Fibroblast of lung (primary cell): Measurements from ENCODE around the gene ZNF148. TPM values are rescaled to one million over a fixed set of nuclear protein-coding genes. Genes with fewer than 3 reads are reported as not detected.

Experiments used
- DNase-seq, 2 donors: peaks; one replicate each; pipeline versions ENCODE4 v3.0.0 to v3.0.0-alpha.2; 2010; ENCODE audit warnings: low read depth in 2 of 2
- H2AFZ ChIP-seq: 2 replicates; pipeline ENCODE4 v1.5.1; 2012; ENCODE audit warnings: low read length, control low read depth, inconsistent platforms
- H3K27ac ChIP-seq: 2 replicates; pipeline ENCODE4 v1.5.1; 2011; ENCODE audit warnings: low read length, control low read depth; ENCODE audit not compliant: insufficient read depth
- H3K27me3 ChIP-seq: 2 replicates; pipeline ENCODE4 v1.5.1; 2011; ENCODE audit warnings: mild to moderate bottlenecking, low read length; ENCODE audit not compliant: control insufficient read depth, insufficient read depth
- H3K36me3 ChIP-seq: 2 replicates; pipeline ENCODE4 v1.5.1; 2011; ENCODE audit warnings: low read length; ENCODE audit not compliant: control insufficient read depth, insufficient read depth
- H3K4me1 ChIP-seq: 2 replicates; pipeline ENCODE4 v1.5.1; 2011; ENCODE audit warnings: low read length; ENCODE audit not compliant: control insufficient read depth, insufficient read depth; ENCODE audit errors: extremely low read depth
- H3K4me2 ChIP-seq: 2 replicates; pipeline ENCODE4 v1.5.1; 2011; ENCODE audit warnings: low read length, control low read depth; ENCODE audit not compliant: insufficient read depth; ENCODE audit errors: extremely low read depth
- H3K4me3 ChIP-seq, 4 experiments: fragments of 200-600 bp in 1 of 4; sonication (generic) in 1 of 4; replicated peaks in 1 of 4; 2 replicates each; pipeline ENCODE4 v1.5.1; 2011 to 2016; ENCODE audit warnings: low read length in 4 of 4, low read depth in 3 of 4, mild to moderate bottlenecking in 3 of 4, control low read depth in 2 of 4, inconsistent platforms in 1 of 4, mixed read lengths in 1 of 4; ENCODE audit not compliant: insufficient read depth in 1 of 4; ENCODE audit errors: control extremely low read depth in 1 of 4
- H3K79me2 ChIP-seq: 2 replicates; pipeline ENCODE4 v1.5.1; 2012; ENCODE audit warnings: mild to moderate bottlenecking, low read length, inconsistent platforms; ENCODE audit not compliant: control insufficient read depth, insufficient read depth
- H3K9ac ChIP-seq: 2 replicates; pipeline ENCODE4 v1.5.1; 2011; ENCODE audit warnings: mild to moderate bottlenecking, low read length, control low read depth; ENCODE audit not compliant: insufficient read depth
- H3K9me3 ChIP-seq: 2 replicates; pipeline ENCODE4 v1.5.1; 2012; ENCODE audit warnings: low read depth, low read length; ENCODE audit not compliant: control insufficient read depth, insufficient read depth
- H4K20me1 ChIP-seq: 2 replicates; pipeline ENCODE4 v1.5.1; 2011; ENCODE audit warnings: low read length; ENCODE audit not compliant: control insufficient read depth, insufficient read depth; ENCODE audit errors: extremely low read depth
- CTCF ChIP-seq, 2 donors: IDR thresholded peaks in 1 of 2; conservative IDR thresholded peaks in 1 of 2; 1 replicate in 1 of 2; 2 replicates in 1 of 2; pipeline ENCODE4 v1.5.1; 2011 to 2012; ENCODE audit warnings: low read length in 2 of 2, control low read depth in 1 of 2, inconsistent platforms in 1 of 2, low read depth in 1 of 2, mild to moderate bottlenecking in 1 of 2
- EZH2 ChIP-seq: IDR thresholded peaks from 2 replicates; pipeline ENCODE4 v1.5.1; 2012; ENCODE audit warnings: low read length, control low read depth, mild to moderate bottlenecking; ENCODE audit errors: missing control alignments
- polyA plus RNA-seq, 2 donors: library from polyadenylated mRNA; depleted of rRNA in 1 of 2; stranded (reverse) in 1 of 2; unstranded in 1 of 2; fragments of >200 nt; gene quantifications; 2 replicates each; pipeline ENCODE4 v1.2.1, GENCODE V29; 2011 to 2012; ENCODE audit warnings: missing spikeins in 1 of 2
- total RNA-seq: library from RNA; depleted of rRNA; stranded (reverse); fragments of >200 nt; gene quantifications from 2 replicates; pipeline ENCODE4 v1.2.1, GENCODE V29; 2014

Gene ZNF148
- total and polyA plus RNA-seq, 2 donors (not counting 1 experiment from before 2014, with no cell fraction given): 37.7 to 41.3 TPM

GRCh38 chr3:125188955-125189354, 186.2 kb downstream of the ZNF148 start:
- no peak overlapping the region for H3K9ac ChIP-seq
- no peaks in the 10 kb centered on the region for H3K79me2 ChIP-seq
- TF ChIP-seq CTCF (conservative IDR thresholded peaks at IDR 0.05 in 1 of 2, IDR thresholded peaks at IDR 0.05 in 1 of 2; ENCODE audit: low read depth in 1 of 2, low read length in 2 of 2): no peak
- no peak for TF ChIP-seq EZH2
- no peak overlapping the region for H3K27ac ChIP-seq
- no peaks in the 10 kb centered on the region for H3K36me3 ChIP-seq
- peaks cover 4% of the 10 kb centered on the region for H3K4me1 ChIP-seq
- H3K4me3 ChIP-seq: no peak overlapping the region
- H2AFZ ChIP-seq: no peak overlapping the region
- H3K9me3 ChIP-seq: no peaks in the 10 kb centered on the region
- H4K20me1 ChIP-seq: no peaks in the 10 kb centered on the region
- DNase-seq: no peak
- no peak overlapping the region for H3K4me2 ChIP-seq
- H3K27me3 ChIP-seq: peaks cover 2% of the 10 kb centered on the region

- H3K27me3 ChIP-seq: peaks cover 2% of the 10 kb centered on the region
- TF ChIP-seq EZH2 (no peak), CTCF (conservative IDR thresholded peaks at IDR 0.05 in 1 of 2, IDR thresholded peaks at IDR 0.05 in 1 of 2; ENCODE audit: low read depth in 1 of 2, low read length in 2 of 2) (no peak)
- no peak overlapping the region for H3K9ac ChIP-seq
- no peak overlapping the region for H2AFZ ChIP-seq
- H4K20me1 ChIP-seq: no peaks in the 10 kb centered on the region
- H3K4me3 ChIP-seq: no peak overlapping the region
- DNase-seq: no peak
- H3K27ac ChIP-seq: no peak overlapping the region
- H3K9me3 ChIP-seq: no peaks in the 10 kb centered on the region
- H3K4me2 ChIP-seq: no peak overlapping the region
- H3K79me2 ChIP-seq: no peaks in the 10 kb centered on the region
- H3K36me3 ChIP-seq: no peaks in the 10 kb centered on the region
- peaks cover 4% of the 10 kb centered on the region for H3K4me1 ChIP-seq
Measured at GRCh38 chr3:125187599-125187910, 187.6 kb downstream of the ZNF148 start.

- Histone ChIP-seq H3K36me3 (no peaks in the 10 kb centered on the region), H3K27ac (no peak overlapping the region), H3K9me3 (no peaks in the 10 kb centered on the region), H3K9ac (no peak overlapping the region), H3K4me3 (no peak overlapping the region), H4K20me1 (no peaks in the 10 kb centered on the region), H3K4me2 (no peak overlapping the region), H3K4me1 (peaks cover 4% of the 10 kb centered on the region), H3K27me3 (peaks cover 2% of the 10 kb centered on the region), H3K79me2 (no peaks in the 10 kb centered on the region), H2AFZ (no peak overlapping the region)
- DNase-seq: no peak
- TF ChIP-seq EZH2: no peak
- TF ChIP-seq CTCF (conservative IDR thresholded peaks at IDR 0.05 in 1 of 2, IDR thresholded peaks at IDR 0.05 in 1 of 2; ENCODE audit: low read depth in 1 of 2, low read length in 2 of 2): no peak
Measured at GRCh38 chr3:125186800-125187598, 188.1 kb downstream of the ZNF148 start.
